Panc1 (cell line): ENCODE data around the gene SMAP2. TPM values are rescaled to one million over a fixed set of nuclear protein-coding genes. Genes with fewer than 3 reads are reported as not detected.

Experiments used
- ATAC-seq: fragments of 200-7000 bp; cut with Tn5 transposase; 2 replicates; pipeline ENCODE4 v1.9.1; 2020; ENCODE audit warnings: mild to moderate bottlenecking, moderate library complexity
- BruUV-seq: library from RNA; stranded (reverse); fragments of 400-500 nt; replicated peaks from 2 replicates; lab custom pipeline; 2021; lab: Mats Ljungman, UMichigan
- CTCF ChIA-PET: fragments of 300-600 bp; sonication (Branson Sonifier 250); formaldehyde crosslinking; loops from one replicate; lab custom pipeline; 2022; ENCODE audit warnings: antibody characterized with exemption; lab: Charles Lee
- POLR2A ChIA-PET: fragments of 300-600 bp; sonication (Branson Sonifier 250); formaldehyde crosslinking; loops from one replicate; lab custom pipeline; 2022; ENCODE audit warnings: antibody characterized with exemption; lab: Charles Lee
- DNase-seq: peaks from one replicate; pipeline ENCODE4 v3.0.0-alpha.2; 2010; ENCODE audit warnings: low read depth, low spot score
- H3K27ac ChIP-seq: 2 replicates; pipeline ENCODE4 v1.5.1; 2011; ENCODE audit warnings: mild to moderate bottlenecking, low read length, inconsistent platforms
- H3K27me3 ChIP-seq: fragments of 200-500 bp; sonication (Bioruptor generic); 2 replicates; pipeline ENCODE4 v1.6.0; 2014; ENCODE audit warnings: low read length, inconsistent platforms; ENCODE audit not compliant: control insufficient read depth, insufficient read depth
- H3K36me3 ChIP-seq: fragments of 200-500 bp; sonication (Bioruptor generic); 2 replicates; pipeline ENCODE4 v1.5.1; 2014; ENCODE audit warnings: inconsistent platforms, mild to moderate bottlenecking, low read length, moderate library complexity; ENCODE audit not compliant: control insufficient read depth, insufficient read depth
- H3K4me1 ChIP-seq: 2 replicates; pipeline ENCODE4 v1.5.1; 2011; ENCODE audit warnings: inconsistent platforms, mild to moderate bottlenecking, low read length, moderate library complexity; ENCODE audit not compliant: control insufficient read depth, insufficient read depth
- H3K4me3 ChIP-seq, 2 experiments: 2 replicates each; pipeline ENCODE4 v1.5.1; 2011 to 2012; ENCODE audit warnings: low read depth in 2 of 2, low read length in 2 of 2, mild to moderate bottlenecking in 2 of 2, inconsistent platforms in 1 of 2, moderate library complexity in 1 of 2
- H3K9me3 ChIP-seq: fragments of 200-500 bp; sonication (Bioruptor generic); 2 replicates; pipeline ENCODE4 v1.5.1; 2014; ENCODE audit warnings: low read depth, mild to moderate bottlenecking, inconsistent platforms, low read length, moderate library complexity; ENCODE audit not compliant: control insufficient read depth, insufficient read depth
- POLR2AphosphoS5 ChIP-seq: IDR thresholded peaks from 2 replicates; pipeline ENCODE4 v1.6.1; 2012; ENCODE audit warnings: mild to moderate bottlenecking, low read depth, low read length, moderate library complexity
- SIN3A ChIP-seq: IDR thresholded peaks from 2 replicates; pipeline ENCODE4 v1.6.1; 2012; ENCODE audit warnings: low read depth, mild to moderate bottlenecking, low read length, moderate library complexity, borderline replicate concordance; ENCODE audit not compliant: insufficient read depth
- TCF7L2 ChIP-seq: IDR thresholded peaks from 2 replicates; pipeline ENCODE4 v1.6.1; 2011; ENCODE audit warnings: mild to moderate bottlenecking, low read depth, low read length, inconsistent platforms
- in situ Hi-C: cut with HindIII; loops from 2 replicates; pipeline ENCODE4 v1.10.0; 2016; ENCODE audit warnings: low sequenced_read_pairs, low pct_unique_long_range_greater_than_20kb
- intact Hi-C: fragments of 100-400 bp; cut with micrococcal nuclease; formaldehyde crosslinking; loops from one replicate; pipeline ENCODE4 v1.10.0; 2022; ENCODE audit not compliant: unreplicated experiment
- total RNA-seq: library from RNA; stranded (reverse); gene quantifications from one replicate; pipeline ENCODE4 v1.2.1, GENCODE V29; 2021; ENCODE audit not compliant: unreplicated experiment
- TF ChIP-seq, protein P1 (sequence below), 2 experiments: IDR thresholded peaks; 2 replicates each; pipeline ENCODE4 v1.6.1; 2011 to 2012; ENCODE audit warnings: low read depth in 2 of 2, control low read depth in 1 of 2, low read length in 1 of 2, mild to moderate bottlenecking in 1 of 2, moderate library complexity in 1 of 2; ENCODE audit not compliant: insufficient read depth in 1 of 2
- TF ChIP-seq, protein P2 (sequence below): fragments of 450-650 bp; IDR thresholded peaks from 2 replicates; pipeline ENCODE4 v1.5.1; 2017; ENCODE audit warnings: mild to moderate bottlenecking

SMAP2 gene
- total RNA-seq, 1 experiment from 2014 or later, result 21.5 TPM

DNA sequence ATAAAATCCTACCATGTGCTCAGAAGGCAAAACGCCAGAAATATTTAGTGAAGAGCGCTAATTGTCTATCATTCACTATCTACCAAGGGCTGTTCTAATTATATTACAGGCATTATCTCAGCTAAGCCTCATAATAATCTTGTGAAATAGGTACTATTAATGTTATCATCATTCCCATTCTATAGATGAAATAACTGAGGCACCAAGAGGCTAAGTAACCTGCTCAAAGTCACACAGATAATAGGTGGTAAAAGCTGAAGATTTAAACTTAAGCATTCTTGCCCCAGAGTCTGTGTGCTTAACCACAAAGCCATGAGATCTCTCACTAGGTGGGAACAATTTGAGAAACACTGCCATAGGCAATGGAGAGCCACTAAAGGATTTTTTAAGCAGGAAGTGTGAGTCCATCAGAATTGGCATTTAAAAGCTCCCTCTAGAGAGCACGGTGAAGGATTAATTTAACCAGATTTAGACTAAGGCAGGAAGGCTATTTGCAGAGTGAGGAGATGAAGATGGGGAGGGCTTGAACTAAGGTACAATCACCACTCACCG lies 1.7 kb upstream of the SMAP2 start:
- no peak for DNase-seq

DNA sequence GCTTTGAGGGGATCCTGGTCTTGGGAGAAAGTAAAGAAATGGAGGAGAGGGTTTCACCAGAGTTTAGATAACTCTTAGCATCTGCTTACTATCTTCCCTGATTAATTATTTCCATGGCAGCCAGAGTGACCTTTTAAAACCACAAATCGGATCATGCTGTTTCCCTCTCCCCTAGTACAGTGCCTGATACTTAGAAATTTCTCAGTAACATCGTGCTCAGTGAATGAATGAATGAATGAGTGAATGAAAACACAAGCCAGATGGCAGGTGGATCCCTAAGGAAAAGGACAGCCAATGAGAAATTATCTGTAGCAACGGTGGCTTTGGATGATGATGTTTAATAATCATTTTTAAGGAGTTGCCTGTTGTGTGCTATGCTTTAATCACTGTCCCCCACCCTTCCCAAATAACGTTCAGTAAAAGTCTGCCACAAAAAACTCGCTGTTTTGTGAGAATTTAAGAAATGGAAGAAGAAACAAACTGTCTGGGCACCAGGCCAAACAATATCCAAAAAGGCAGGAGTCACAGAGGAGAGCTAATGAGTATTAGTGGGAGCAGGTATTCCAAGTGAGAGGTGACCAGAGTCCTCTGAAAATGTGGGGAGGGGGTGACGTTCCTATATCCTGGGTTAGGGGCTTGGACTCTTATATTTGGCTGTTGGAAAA lies 737 bp upstream of the SMAP2 start:
- ChIA-PET CTCF (interaction anchor here (0.6 to 0.9 kb wide), 5 partner anchors 10 to 369 kb away, joined by 3 to 7 read pairs (median 4); no protein-coding TSS in a partner anchor), POLR2A (interaction anchor here (0.7 kb wide), 1 partner anchor 67 kb away, joined by 4 read pairs; no protein-coding TSS in a partner anchor)
- H3K27me3 ChIP-seq, result no peaks in the 10 kb centered on the region
- in situ Hi-C loops (no loop called here), intact Hi-C loops (no loop called here)
- peaks cover 6% of the 10 kb centered on the region; the same call in 1 of the 2 replicates for H3K4me1 ChIP-seq
- TF ChIP-seq, protein P1, sequence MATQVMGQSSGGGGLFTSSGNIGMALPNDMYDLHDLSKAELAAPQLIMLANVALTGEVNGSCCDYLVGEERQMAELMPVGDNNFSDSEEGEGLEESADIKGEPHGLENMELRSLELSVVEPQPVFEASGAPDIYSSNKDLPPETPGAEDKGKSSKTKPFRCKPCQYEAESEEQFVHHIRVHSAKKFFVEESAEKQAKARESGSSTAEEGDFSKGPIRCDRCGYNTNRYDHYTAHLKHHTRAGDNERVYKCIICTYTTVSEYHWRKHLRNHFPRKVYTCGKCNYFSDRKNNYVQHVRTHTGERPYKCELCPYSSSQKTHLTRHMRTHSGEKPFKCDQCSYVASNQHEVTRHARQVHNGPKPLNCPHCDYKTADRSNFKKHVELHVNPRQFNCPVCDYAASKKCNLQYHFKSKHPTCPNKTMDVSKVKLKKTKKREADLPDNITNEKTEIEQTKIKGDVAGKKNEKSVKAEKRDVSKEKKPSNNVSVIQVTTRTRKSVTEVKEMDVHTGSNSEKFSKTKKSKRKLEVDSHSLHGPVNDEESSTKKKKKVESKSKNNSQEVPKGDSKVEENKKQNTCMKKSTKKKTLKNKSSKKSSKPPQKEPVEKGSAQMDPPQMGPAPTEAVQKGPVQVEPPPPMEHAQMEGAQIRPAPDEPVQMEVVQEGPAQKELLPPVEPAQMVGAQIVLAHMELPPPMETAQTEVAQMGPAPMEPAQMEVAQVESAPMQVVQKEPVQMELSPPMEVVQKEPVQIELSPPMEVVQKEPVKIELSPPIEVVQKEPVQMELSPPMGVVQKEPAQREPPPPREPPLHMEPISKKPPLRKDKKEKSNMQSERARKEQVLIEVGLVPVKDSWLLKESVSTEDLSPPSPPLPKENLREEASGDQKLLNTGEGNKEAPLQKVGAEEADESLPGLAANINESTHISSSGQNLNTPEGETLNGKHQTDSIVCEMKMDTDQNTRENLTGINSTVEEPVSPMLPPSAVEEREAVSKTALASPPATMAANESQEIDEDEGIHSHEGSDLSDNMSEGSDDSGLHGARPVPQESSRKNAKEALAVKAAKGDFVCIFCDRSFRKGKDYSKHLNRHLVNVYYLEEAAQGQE (IDR thresholded peaks at IDR 0.05; ENCODE audit: insufficient read depth in 1 of 2, low read depth in 2 of 2, low read length in 1 of 2), result no peak
- no TSS peak for BruUV-seq
- ATAC-seq, result no peak
- H3K36me3 ChIP-seq, result no peaks in the 10 kb centered on the region
- H3K27ac ChIP-seq, result peak overlapping the region; percentile 9; the same call in 1 of the 2 replicates
- H3K4me3 ChIP-seq, result peak overlapping the region; percentile 55 to 69
- H3K9me3 ChIP-seq, result no peaks in the 10 kb centered on the region
- DNase-seq, result no peak

More for the DNA sequence above, 1.7 kb upstream of the SMAP2 start:
- Histone ChIP-seq H3K27me3 (no peaks in the 10 kb centered on the region), H3K4me1 (peaks cover 6% of the 10 kb centered on the region; the same call in 1 of the 2 replicates), H3K9me3 (no peaks in the 10 kb centered on the region), H3K27ac (no peak overlapping the region), H3K4me3 (no peak overlapping the region), H3K36me3 (no peaks in the 10 kb centered on the region)
- ChIA-PET CTCF (interaction anchor here (0.9 kb wide), 2 partner anchors 34 to 57 kb away, joined by 3 read pairs; no protein-coding TSS in a partner anchor), POLR2A (no interaction called here)
- in situ Hi-C loops (no loop called here), intact Hi-C loops (no loop called here)
- TF ChIP-seq SIN3A (no peak), TCF7L2 (no peak), POLR2AphosphoS5 (no peak)
- TF ChIP-seq, protein P2, sequence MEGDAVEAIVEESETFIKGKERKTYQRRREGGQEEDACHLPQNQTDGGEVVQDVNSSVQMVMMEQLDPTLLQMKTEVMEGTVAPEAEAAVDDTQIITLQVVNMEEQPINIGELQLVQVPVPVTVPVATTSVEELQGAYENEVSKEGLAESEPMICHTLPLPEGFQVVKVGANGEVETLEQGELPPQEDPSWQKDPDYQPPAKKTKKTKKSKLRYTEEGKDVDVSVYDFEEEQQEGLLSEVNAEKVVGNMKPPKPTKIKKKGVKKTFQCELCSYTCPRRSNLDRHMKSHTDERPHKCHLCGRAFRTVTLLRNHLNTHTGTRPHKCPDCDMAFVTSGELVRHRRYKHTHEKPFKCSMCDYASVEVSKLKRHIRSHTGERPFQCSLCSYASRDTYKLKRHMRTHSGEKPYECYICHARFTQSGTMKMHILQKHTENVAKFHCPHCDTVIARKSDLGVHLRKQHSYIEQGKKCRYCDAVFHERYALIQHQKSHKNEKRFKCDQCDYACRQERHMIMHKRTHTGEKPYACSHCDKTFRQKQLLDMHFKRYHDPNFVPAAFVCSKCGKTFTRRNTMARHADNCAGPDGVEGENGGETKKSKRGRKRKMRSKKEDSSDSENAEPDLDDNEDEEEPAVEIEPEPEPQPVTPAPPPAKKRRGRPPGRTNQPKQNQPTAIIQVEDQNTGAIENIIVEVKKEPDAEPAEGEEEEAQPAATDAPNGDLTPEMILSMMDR, result no peak
- TF ChIP-seq, protein P1 (IDR thresholded peaks at IDR 0.05; ENCODE audit: insufficient read depth in 1 of 2, low read depth in 2 of 2, low read length in 1 of 2), result no peak
- ATAC-seq, result no peak
- no TSS peak for BruUV-seq
